ENCODE results near the gene SNTB2. TPM values are rescaled to one million over a fixed set of nuclear protein-coding genes. Genes with fewer than 3 reads are reported as not detected.
A peak's percentile ranks its signal among the peaks of the same experiment; 100 is the strongest.

SNTB2 gene
- total and polyA plus RNA-seq, 9 of the 15 experiments (the other 6 are each of a cell fraction or from before 2014, with no cell fraction given), result 1.2 to 13.7 (median 5.7) TPM

DNA sequence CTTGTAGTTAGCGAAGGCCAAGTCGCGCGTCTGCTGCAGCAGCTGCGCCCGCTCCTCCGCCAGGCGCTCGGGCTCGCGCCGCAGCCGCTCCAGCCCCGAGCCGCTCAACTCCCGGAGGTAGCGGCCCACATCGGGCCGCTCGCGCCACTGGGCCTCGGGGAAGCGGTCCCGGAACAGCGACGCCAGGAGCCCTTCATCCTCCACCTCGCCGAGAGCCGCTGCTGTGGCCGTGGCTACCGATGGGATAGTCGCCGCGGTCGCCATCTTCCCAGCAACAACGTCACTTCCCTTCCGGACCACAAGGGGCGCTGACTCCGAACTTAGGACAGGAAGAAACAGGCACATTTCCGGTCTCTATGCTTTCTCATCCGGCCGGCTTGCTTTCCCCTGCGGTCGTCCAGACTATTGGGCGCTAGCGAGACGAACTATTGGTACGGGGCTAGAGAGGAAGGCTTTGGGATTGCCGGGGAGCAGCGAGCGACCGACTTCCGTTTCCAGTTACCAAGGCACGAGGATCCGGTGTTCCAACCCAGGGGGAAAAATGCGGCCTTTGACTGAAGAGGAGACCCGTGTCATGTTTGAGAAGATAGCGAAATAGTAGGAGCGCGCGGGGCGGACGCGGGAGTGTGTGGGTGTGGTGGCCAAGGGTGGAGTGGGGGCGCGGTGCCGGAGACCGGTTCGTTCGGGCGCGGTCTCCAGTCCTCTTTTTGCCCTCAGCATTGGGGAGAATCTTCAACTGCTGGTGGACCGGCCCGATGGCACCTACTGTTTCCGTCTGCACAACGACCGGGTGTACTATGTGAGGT, 152.5 kb downstream of the SNTB2 start, which contains the start of the genes COG8 and NIP7 (continued):
- TF ChIP-seq SAFB2 (IDR thresholded peaks at IDR 0.05; ENCODE audit: borderline replicate concordance, low read depth, low read length, severe bottlenecking) (no peak), ZSCAN29 (IDR thresholded peaks at IDR 0.05) (no peak), PTBP1 (IDR thresholded peaks at IDR 0.05; ENCODE audit: low read depth, low read length) (no peak), ARID2 (IDR thresholded peaks at IDR 0.05) (no peak), SAP30 (IDR thresholded peaks at IDR 0.05; ENCODE audit: borderline replicate concordance, insufficient read depth, low read depth, low read length, poor library complexity, severe bottlenecking) (peak; percentile 80), GATAD2B (IDR thresholded peaks at IDR 0.05; ENCODE audit: borderline replicate concordance) (no peak; the same call in 1 of the 2 replicates), HLTF (IDR thresholded peaks at IDR 0.05) (peak; percentile 25; the same call in 1 of the 2 replicates), CBX5 (IDR thresholded peaks at IDR 0.05; ENCODE audit: borderline replicate concordance, low read depth) (no peak), BRF1 (IDR thresholded peaks at IDR 0.05; ENCODE audit: borderline replicate concordance, extremely low read depth, insufficient read length) (no peak), CREM (IDR thresholded peaks at IDR 0.05; ENCODE audit: low read depth) (peak; percentile 97), SP1 (CRISPR knock-in tag; IDR thresholded peaks at IDR 0.05) (peak; percentile 73; the same call in 1 of the 2 replicates), RAD21 (CRISPR knock-in tag; conservative IDR thresholded peaks at IDR 0.05 in 1 of 2, IDR thresholded peaks at IDR 0.05 in 1 of 2) (peak in 1 of 2 experiments; percentile 8; a peak in 1 of 4 replicates)
- TF ChIP-seq, protein P1, sequence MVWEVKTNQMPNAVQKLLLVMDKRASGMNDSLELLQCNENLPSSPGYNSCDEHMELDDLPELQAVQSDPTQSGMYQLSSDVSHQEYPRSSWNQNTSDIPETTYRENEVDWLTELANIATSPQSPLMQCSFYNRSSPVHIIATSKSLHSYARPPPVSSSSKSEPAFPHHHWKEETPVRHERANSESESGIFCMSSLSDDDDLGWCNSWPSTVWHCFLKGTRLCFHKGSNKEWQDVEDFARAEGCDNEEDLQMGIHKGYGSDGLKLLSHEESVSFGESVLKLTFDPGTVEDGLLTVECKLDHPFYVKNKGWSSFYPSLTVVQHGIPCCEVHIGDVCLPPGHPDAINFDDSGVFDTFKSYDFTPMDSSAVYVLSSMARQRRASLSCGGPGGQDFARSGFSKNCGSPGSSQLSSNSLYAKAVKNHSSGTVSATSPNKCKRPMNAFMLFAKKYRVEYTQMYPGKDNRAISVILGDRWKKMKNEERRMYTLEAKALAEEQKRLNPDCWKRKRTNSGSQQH (CRISPR knock-in tag; IDR thresholded peaks at IDR 0.05), result no peak; the same call in 1 of the 2 replicates
- TF ChIP-seq, protein P2, sequence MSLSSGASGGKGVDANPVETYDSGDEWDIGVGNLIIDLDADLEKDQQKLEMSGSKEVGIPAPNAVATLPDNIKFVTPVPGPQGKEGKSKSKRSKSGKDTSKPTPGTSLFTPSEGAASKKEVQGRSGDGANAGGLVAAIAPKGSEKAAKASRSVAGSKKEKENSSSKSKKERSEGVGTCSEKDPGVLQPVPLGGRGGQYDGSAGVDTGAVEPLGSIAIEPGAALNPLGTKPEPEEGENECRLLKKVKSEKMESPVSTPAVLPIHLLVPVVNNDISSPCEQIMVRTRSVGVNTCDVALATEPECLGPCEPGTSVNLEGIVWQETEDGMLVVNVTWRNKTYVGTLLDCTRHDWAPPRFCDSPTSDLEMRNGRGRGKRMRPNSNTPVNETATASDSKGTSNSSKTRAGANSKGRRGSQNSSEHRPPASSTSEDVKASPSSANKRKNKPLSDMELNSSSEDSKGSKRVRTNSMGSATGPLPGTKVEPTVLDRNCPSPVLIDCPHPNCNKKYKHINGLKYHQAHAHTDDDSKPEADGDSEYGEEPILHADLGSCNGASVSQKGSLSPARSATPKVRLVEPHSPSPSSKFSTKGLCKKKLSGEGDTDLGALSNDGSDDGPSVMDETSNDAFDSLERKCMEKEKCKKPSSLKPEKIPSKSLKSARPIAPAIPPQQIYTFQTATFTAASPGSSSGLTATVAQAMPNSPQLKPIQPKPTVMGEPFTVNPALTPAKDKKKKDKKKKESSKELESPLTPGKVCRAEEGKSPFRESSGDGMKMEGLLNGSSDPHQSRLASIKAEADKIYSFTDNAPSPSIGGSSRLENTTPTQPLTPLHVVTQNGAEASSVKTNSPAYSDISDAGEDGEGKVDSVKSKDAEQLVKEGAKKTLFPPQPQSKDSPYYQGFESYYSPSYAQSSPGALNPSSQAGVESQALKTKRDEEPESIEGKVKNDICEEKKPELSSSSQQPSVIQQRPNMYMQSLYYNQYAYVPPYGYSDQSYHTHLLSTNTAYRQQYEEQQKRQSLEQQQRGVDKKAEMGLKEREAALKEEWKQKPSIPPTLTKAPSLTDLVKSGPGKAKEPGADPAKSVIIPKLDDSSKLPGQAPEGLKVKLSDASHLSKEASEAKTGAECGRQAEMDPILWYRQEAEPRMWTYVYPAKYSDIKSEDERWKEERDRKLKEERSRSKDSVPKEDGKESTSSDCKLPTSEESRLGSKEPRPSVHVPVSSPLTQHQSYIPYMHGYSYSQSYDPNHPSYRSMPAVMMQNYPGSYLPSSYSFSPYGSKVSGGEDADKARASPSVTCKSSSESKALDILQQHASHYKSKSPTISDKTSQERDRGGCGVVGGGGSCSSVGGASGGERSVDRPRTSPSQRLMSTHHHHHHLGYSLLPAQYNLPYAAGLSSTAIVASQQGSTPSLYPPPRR (CRISPR knock-in tag; IDR thresholded peaks at IDR 0.05; ENCODE audit: borderline replicate concordance), result no peak
- TF ChIP-seq, protein P3, sequence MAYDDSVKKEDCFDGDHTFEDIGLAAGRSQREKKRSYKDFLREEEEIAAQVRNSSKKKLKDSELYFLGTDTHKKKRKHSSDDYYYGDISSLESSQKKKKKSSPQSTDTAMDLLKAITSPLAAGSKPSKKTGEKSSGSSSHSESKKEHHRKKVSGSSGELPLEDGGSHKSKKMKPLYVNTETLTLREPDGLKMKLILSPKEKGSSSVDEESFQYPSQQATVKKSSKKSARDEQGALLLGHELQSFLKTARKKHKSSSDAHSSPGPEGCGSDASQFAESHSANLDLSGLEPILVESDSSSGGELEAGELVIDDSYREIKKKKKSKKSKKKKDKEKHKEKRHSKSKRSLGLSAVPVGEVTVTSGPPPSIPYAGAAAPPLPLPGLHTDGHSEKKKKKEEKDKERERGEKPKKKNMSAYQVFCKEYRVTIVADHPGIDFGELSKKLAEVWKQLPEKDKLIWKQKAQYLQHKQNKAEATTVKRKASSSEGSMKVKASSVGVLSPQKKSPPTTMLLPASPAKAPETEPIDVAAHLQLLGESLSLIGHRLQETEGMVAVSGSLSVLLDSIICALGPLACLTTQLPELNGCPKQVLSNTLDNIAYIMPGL (CRISPR knock-in tag; IDR thresholded peaks at IDR 0.05), result no peak; the same call in 1 of the 2 replicates
- TF ChIP-seq, protein P4, sequence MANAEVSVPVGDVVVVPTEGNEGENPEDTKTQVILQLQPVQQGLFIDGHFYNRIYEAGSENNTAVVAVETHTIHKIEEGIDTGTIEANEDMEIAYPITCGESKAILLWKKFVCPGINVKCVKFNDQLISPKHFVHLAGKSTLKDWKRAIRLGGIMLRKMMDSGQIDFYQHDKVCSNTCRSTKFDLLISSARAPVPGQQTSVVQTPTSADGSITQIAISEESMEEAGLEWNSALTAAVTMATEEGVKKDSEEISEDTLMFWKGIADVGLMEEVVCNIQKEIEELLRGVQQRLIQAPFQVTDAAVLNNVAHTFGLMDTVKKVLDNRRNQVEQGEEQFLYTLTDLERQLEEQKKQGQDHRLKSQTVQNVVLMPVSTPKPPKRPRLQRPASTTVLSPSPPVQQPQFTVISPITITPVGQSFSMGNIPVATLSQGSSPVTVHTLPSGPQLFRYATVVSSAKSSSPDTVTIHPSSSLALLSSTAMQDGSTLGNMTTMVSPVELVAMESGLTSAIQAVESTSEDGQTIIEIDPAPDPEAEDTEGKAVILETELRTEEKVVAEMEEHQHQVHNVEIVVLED (CRISPR knock-in tag; IDR thresholded peaks at IDR 0.05), result no peak

Measured in K562 (cell line).